ENCODE measurements around the gene PPM1H. TPM values are rescaled to one million over a fixed set of nuclear protein-coding genes. Genes with fewer than 3 reads are reported as not detected.

Gene PPM1H
- total and polyA plus RNA-seq, 2 of the 8 experiments (the other 6 are each of a cell fraction or from before 2014, with no cell fraction given) = 16.4 to 36.1 TPM

- no peaks in the 10 kb centered on the region for H3K23me2 ChIP-seq (ENCODE audit: low read depth, low read length)
- CTCF ChIA-PET (ENCODE audit: partially characterized antibody) = interaction anchor here (0.9 to 2.0 kb wide), 6 partner anchors 10 to 239 kb away, joined by 3 to 9 read pairs (median 3); no protein-coding TSS in a partner anchor
- no peaks in the 10 kb centered on the region for H3K4me1 ChIP-seq (replicated peaks in 1 of 4; ENCODE audit: control insufficient read depth in 3 of 4, insufficient read depth in 4 of 4, low read length in 3 of 4)
- no peak overlapping the region for H4K91ac ChIP-seq (replicated peaks; ENCODE audit: insufficient read length, low read length)
- H4K20me1 ChIP-seq (replicated peaks in 1 of 2; ENCODE audit: control insufficient read depth in 1 of 2, insufficient read depth in 2 of 2, low read length in 2 of 2) = no peaks in the 10 kb centered on the region
- H2BK120ac ChIP-seq (replicated peaks; ENCODE audit: low read depth, low read length) = no peak overlapping the region
- no peaks in the 10 kb centered on the region for H3K79me2 ChIP-seq (ENCODE audit: control insufficient read depth in 1 of 2, insufficient read depth in 2 of 2, low read length in 2 of 2)
- 95% methylated on average over 2 of the region's 2 CpGs; no CpG with 5 or more reads in 1 of the 2 experiments for WGBS, 2 experiments (ENCODE audit: extremely low coverage in 1 of 2, insufficient coverage in 1 of 2, insufficient read length in 1 of 2, insufficient replicate concordance in 2 of 2, low coverage in 1 of 2, low lambda C conversion rate in 2 of 2, missing lambda C conversion rate in 1 of 2)
- no peak overlapping the region for H3K4ac ChIP-seq (replicated peaks; ENCODE audit: insufficient read length, low read depth, low read length)
- DNase-seq (ENCODE audit: low read depth in 1 of 2, low spot score in 2 of 2) = no peak
- H3K36me3 ChIP-seq (ENCODE audit: control insufficient read depth in 2 of 4, insufficient read depth in 4 of 4, low read length in 3 of 4) = peaks cover 0 to 2% (median 0%) of the 10 kb centered on the region in 4 experiments; a peak in 1 of 8 replicates
- no peak overlapping the region for H3K9ac ChIP-seq (replicated peaks in 1 of 4; ENCODE audit: extremely low read depth in 1 of 4, low read depth in 3 of 4, low read length in 3 of 4)
- POLR2A ChIA-PET (ENCODE audit: partially characterized antibody) = no interaction called here
- H2BK5ac ChIP-seq (ENCODE audit: low read depth, low read length) = no peak overlapping the region
- no peak overlapping the region for H2BK12ac ChIP-seq (ENCODE audit: low read depth, low read length)
- no peaks in the 10 kb centered on the region for H3K79me1 ChIP-seq (ENCODE audit: low read depth, low read length)
- no peak overlapping the region for H2AK5ac ChIP-seq (ENCODE audit: low read depth, low read length)
- H3K56ac ChIP-seq (replicated peaks; ENCODE audit: insufficient read length, low read depth, low read length) = no peak overlapping the region
- H3K14ac ChIP-seq (ENCODE audit: insufficient read length) = no peak overlapping the region
- no peak overlapping the region for H3K23ac ChIP-seq (ENCODE audit: insufficient read length)
- H3K9me3 ChIP-seq (ENCODE audit: insufficient read depth in 2 of 2, low read depth in 1 of 2, low read length in 1 of 2) = no peaks in the 10 kb centered on the region
- no peak overlapping the region for H2AFZ ChIP-seq (ENCODE audit: low read length)
- no peaks in the 10 kb centered on the region for H3K27me3 ChIP-seq (replicated peaks in 1 of 4; ENCODE audit: control insufficient read depth in 3 of 4, extremely low read depth in 1 of 4, insufficient read depth in 3 of 4, low read length in 3 of 4)
- H3K4me2 ChIP-seq (ENCODE audit: insufficient read depth in 1 of 2, low read depth in 2 of 2, low read length in 2 of 2) = no peak overlapping the region
- H3K27ac ChIP-seq (ENCODE audit: low read depth, low read length) = no peak overlapping the region
- no peak overlapping the region for H4K5ac ChIP-seq (ENCODE audit: insufficient read length, low read depth, low read length)
- FAIRE-seq = no peak
- no peak overlapping the region for H3K4me3 ChIP-seq (ENCODE audit: extremely low read depth in 1 of 4, insufficient read depth in 2 of 4, low read depth in 3 of 4, low read length in 4 of 4)
- no peak overlapping the region for H2BK20ac ChIP-seq (ENCODE audit: low read length)
- H3K18ac ChIP-seq (ENCODE audit: extremely low read depth, low read length) = no peak overlapping the region
- H2BK15ac ChIP-seq (ENCODE audit: low read length) = no peak overlapping the region
- H4K8ac ChIP-seq (ENCODE audit: extremely low read depth, insufficient read depth, low read length) = no peak overlapping the region
- TF ChIP-seq CTBP2 (IDR thresholded peaks at IDR 0.05; ENCODE audit: borderline replicate concordance, insufficient read depth, insufficient read length, low read length) (no peak), ATF2 (IDR thresholded peaks at IDR 0.05; ENCODE audit: low read length) (no peak), KDM4A (IDR thresholded peaks at IDR 0.05; ENCODE audit: low read depth, low read length, severe bottlenecking) (no peak), SAP30 (IDR thresholded peaks at IDR 0.05; ENCODE audit: insufficient read depth, insufficient replicate concordance, low read length) (no peak), CHD2 (IDR thresholded peaks at IDR 0.05; ENCODE audit: low read length) (no peak), TEAD4 (IDR thresholded peaks at IDR 0.05; ENCODE audit: low read depth, low read length) (no peak), BACH1 (IDR thresholded peaks at IDR 0.05; ENCODE audit: low read length) (no peak), SRF (IDR thresholded peaks at IDR 0.05; ENCODE audit: low read depth, low read length) (no peak), BRCA1 (IDR thresholded peaks at IDR 0.05; ENCODE audit: low read depth, low read length) (no peak), HDAC2 (IDR thresholded peaks at IDR 0.05; ENCODE audit: borderline replicate concordance in 1 of 2, low read depth in 2 of 2, low read length in 2 of 2) (no peak), SP2 (IDR thresholded peaks at IDR 0.05; ENCODE audit: low read length) (no peak), RBBP5 (IDR thresholded peaks at IDR 0.05; ENCODE audit: borderline replicate concordance, low read depth, low read length) (no peak), POLR2AphosphoS5 (IDR thresholded peaks at IDR 0.05; ENCODE audit: low read depth, low read length) (no peak)
Measured at GRCh38 chr12:62827855-62828254, 107.1 kb downstream of the PPM1H start.
